GM21619 (cell line): ENCODE data around the gene TEAD3.
"Not testable (repeated sequence)": the region's sequence is repeated elsewhere in the genome, so short reads cannot be mapped to it uniquely, and the experiment has no call there.

Experiments used
- ATAC-seq: cut with Tn5 transposase; IDR thresholded peaks from one replicate; pipeline ENCODE4 v1.9.1; 2021; ENCODE audit not compliant: unreplicated experiment

TEAD3 gene

DNA sequence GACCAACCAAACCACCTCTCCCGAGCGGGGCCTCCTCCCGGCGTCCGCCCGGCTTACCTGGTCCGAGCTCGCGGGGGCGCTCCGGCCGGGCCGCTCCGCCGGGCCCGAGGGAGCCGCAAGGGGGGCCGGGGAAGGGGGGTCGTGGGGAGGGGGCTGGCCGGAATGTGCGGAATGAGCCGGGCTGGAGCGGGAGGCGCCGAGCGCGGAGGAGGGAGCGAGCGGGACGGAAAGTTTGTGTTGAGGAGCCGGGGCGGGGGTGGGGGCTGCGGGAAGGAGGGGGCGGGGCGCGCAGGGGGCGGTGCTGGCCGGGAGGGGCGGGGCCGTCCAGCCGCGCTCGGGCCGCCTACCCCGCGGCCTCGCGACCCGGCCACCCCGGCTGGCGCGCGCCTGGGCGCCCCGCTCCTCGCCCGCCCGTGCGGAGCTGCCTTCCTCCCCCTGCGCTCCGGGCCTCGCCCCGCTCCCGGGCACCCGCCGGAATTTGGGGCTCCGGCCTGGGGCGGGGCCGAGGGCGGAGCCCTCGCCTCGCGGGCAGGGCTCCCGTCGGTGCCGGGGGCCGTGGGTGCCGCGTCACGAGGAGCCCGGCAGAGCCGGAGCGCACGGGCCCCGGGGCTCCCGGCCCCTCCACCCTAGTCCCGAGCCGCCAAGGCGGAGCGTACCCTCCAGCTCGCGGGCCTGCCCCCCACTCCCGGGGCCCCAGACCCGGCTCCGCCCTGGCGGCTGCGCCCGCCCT lies at the start of gene TEAD3:
Gene TEAD3, minus strand, starts transcription at position 239 of the 730 bp plus-strand sequence.
- no peak for ATAC-seq

GRCh38 chr6:35544769-35545361 lies 48.0 kb upstream of the TEAD3 start:
- no peak for ATAC-seq

DNA sequence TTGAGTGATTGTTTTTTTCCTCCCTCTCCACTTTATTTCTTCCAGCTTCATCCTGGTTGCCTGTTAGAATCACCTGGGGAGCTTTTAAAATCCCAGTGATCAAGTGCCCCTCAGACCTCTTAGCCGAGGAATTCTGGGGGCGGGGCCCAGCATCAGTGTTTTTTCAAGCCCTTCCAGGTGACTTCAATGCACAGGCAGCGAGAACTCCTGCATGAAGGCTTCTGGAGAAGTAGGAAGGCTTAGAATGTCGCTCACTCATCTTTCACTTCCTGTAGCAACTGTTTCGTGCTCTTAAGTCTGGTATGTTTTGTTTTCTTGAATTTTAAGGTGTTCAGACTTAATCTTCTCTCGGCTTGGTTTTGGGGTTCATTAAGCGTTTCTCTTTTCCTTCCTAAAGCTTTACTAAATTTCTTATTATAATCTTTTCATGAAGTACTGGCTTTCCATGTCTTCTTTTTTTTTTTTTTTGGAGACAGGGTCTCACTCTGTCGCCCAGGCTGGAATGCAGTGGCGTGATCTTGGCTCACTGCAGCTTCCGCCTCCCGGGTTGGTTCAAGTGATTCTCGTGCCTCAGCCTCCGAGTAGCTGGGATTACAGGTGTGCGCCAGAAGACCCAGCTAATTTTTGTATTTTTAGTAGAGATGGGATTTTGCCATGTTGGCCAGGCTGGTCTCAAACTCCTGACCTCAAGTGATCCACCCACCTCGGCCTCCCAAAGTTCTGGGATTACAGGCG lies 46.7 kb upstream of the TEAD3 start:
- ATAC-seq, result no peak

- no peak for ATAC-seq
Measured at GRCh38 chr6:35541836-35542235, 45.0 kb upstream of the TEAD3 start.

GRCh38 chr6:35539223-35539622 lies 42.3 kb upstream of the TEAD3 start:
- no peak for ATAC-seq

GRCh38 chr6:35535847-35536246 lies 39.0 kb upstream of the TEAD3 start:
- not testable (repeated sequence) for ATAC-seq

DNA sequence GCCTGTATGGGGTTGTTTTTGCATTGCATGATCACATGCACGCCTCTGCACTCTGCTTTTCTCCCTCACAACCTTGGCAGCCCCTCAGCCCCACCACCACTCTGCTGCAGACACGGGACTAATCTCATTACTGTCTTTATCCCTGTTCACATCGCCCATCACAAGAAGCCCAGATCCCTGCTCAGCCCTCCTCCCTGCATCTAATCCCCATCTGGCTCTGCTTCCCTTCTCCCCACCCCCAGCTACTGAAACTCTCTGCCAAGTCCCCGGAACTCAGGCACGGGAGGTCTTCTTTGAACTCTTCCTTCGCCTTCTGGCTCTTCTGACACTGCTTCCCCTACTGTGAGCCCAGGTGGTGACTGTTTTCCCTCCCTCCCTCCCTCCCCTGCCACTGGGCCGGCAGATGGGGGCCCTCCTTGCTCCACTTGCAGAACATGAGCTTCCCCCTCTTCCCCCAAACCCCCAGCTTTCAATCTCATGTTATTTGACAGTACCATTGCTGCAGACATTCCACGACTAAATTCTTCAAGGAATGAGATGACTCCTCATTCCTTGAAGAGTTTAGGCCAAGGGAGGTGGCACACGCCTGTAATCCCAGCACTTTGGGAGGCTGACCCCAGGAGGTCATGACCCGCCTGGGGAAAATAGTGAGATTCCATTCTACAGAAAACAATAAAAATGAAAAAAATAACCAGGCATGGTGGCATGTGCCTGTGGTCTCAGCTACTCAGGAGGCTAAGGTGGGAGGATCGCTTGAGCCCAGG lies 37.7 kb upstream of the TEAD3 start:
- no peak for ATAC-seq

GRCh38 chr6:35533981-35534380 lies 37.1 kb upstream of the TEAD3 start:
- no peak for ATAC-seq

DNA sequence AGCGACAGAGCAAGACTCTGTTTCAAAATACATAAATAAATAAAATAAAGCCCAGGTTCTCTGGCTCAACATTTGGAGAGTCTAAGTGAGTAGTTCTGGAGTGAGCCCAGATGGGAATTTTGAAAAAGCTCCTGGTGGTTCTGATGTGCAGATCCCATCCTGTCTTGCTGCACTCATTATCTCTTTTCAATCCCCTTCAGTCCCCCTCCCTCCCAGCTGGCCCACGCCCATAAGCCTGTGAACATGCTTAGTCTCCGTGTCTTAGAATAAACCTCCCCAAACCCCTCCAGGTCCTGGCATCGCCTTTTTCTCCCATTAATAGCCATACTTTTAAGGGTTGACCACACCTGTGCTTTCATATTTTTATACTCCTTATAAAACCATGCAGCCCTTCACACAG lies 35.2 kb upstream of the TEAD3 start:
- ATAC-seq, result no peak

GRCh38 chr6:35524380-35525020 lies 27.6 kb upstream of the TEAD3 start:
- no peak for ATAC-seq

- no peak for ATAC-seq
Measured at GRCh38 chr6:35522660-35523658, 26.1 kb upstream of the TEAD3 start.

DNA sequence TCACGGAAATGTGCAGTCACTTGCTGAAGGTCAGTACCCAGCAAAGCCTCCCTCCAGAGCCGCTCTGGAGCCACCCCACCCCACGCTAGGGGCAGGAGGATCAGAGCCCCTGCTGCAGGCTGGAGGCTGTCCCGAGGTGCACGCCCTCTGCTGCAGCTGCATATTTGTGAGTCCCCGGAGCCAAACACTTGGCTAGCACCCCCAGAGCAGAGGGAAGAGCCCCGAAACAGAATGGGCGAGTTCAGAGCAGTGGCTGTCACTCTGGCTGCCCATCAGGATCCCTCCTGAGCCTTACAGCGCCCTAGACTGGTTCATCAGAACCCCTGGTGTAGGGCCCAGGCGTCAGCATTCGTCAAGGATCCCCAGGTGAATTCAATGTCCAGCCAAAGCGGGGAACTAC lies 25.3 kb upstream of the TEAD3 start:
- no peak for ATAC-seq

- ATAC-seq, result no peak
Measured at GRCh38 chr6:35521235-35521634, 24.4 kb upstream of the TEAD3 start.

DNA sequence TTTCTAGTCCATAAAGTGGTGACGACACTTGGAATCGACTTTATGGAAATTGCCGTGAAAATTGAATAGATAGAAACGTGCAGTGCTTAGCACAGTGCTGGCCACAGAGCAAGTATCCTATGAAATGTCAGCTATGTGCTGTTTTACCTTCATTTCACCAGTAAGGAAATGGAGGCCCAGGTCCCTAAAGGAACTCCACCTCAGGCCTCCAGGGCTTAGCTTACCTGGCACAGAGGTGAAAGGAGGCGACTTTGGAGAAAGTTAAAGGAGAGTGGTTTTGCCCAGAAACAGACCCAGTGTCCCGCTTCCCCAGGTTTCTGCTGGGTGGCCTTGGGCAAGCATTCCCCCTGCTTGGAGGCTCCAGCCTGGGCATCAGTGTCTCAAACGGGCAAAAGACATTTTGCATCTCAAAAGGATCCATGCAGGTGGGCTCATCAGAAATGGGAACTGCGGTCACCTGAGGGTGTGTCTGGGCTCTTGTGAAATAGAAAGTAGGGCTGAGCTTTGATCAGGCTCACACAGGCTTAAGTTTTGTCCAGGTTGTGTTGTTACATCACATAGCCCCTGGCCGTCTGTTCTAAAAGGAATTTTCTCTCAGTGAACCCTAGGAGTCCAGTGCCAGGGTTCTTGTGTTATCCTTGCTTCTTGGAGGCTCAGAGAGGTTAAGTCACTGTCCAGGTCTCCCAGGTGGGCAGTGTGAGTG lies 22.6 kb upstream of the TEAD3 start:
- ATAC-seq, result no peak

DNA sequence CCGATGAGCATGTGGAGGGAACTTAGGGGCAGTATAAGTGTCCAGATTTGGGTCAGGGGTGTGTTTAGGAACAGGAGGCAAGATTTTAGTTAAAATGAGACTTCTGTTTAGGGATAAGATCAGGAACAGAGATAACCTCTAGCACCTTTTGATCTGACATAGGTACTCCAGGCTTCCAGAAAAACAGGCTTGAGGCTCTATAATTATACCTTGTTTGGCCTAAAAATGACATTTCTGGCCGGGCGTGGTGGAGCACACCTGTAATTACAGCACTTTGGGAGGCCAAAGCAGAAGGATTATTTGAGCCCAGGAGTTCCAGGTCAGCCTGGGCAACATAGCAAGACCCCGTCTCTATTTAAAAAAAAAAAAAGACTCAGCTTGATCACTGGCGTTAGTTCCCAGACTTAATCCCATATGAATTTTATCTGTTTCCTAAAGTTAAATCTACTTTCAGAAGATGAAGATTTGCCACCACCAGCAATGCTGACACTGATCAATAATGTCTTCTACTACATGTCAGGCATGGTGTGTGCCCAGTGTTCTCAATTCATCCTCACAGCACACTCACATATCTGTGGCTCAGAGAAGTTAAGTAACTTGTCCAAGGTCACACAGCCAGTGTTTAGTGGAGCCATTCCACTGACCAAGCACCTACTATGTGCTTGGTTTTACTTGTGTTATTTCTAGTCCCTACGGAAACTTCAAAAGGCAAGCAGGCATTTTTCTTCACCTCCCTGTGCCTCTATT lies 21.9 kb upstream of the TEAD3 start:
- no peak for ATAC-seq

- not testable (repeated sequence) for ATAC-seq
Measured at GRCh38 chr6:35517978-35518377, 21.1 kb upstream of the TEAD3 start.

GRCh38 chr6:35516712-35517111 lies 19.8 kb upstream of the TEAD3 start:
- no peak for ATAC-seq

GRCh38 chr6:35515939-35516338 lies 19.1 kb upstream of the TEAD3 start:
- ATAC-seq, result not testable (repeated sequence)
